Right renal pelvis (tissue), 4 donors: ENCODE data around the gene HOXA7. TPM values are rescaled to one million over a fixed set of nuclear protein-coding genes. Genes with fewer than 3 reads are reported as not detected.
A peak's percentile ranks its signal among the peaks of the same experiment; 100 is the strongest.

Source experiments
- DNase-seq, 4 donors: peaks; one replicate each; pipeline ENCODE4 v3.0.0-alpha.2; 2013; ENCODE audit warnings: low read depth in 4 of 4, low spot score in 3 of 4, missing footprints in 1 of 4
- polyA plus RNA-seq, 4 donors: library from polyadenylated mRNA; unstranded; fragments of 120-200 nt; gene quantifications; one replicate each; pipeline ENCODE4 v1.2.1, GENCODE V29; 2013; ENCODE audit not compliant: insufficient read length in 4 of 4

Gene HOXA7
- polyA plus RNA-seq, 4 donors, result 28.8 to 32.1 (median 31.2) TPM

GRCh38 chr7:27182861-27183681, 26.6 kb upstream of the HOXA7 start:
- no peak for DNase-seq

GRCh38 chr7:27182285-27182841, 25.9 kb upstream of the HOXA7 start:
- no peak for DNase-seq

GRCh38 chr7:27181795-27182275, 25.4 kb upstream of the HOXA7 start:
- DNase-seq, result no peak

GRCh38 chr7:27180431-27181420, 24.3 kb upstream of the HOXA7 start:
- DNase-seq, result no peak

- DNase-seq, result peak in 3 of 4 donors; percentile 87 to 94 (median 90)
Measured at GRCh38 chr7:27179503-27180430, 23.3 kb upstream of the HOXA7 start.

GRCh38 chr7:27179030-27179429, 22.6 kb upstream of the HOXA7 start:
- DNase-seq, result no peak

GRCh38 chr7:27178366-27178765, 21.9 kb upstream of the HOXA7 start:
- no peak for DNase-seq

GRCh38 chr7:27177795-27178320, 21.4 kb upstream of the HOXA7 start:
- DNase-seq, result no peak

- no peak for DNase-seq
Measured at GRCh38 chr7:27176962-27177794, 20.7 kb upstream of the HOXA7 start.

GRCh38 chr7:27176524-27176845, 20.0 kb upstream of the HOXA7 start:
- no peak for DNase-seq

GRCh38 chr7:27175626-27176523, 19.4 kb upstream of the HOXA7 start:
- DNase-seq, result no peak

- no peak for DNase-seq
Measured at GRCh38 chr7:27174874-27175625, 18.6 kb upstream of the HOXA7 start.

- no peak for DNase-seq
Measured at GRCh38 chr7:27173956-27174873, 17.7 kb upstream of the HOXA7 start, which contains the start of gene HOXA10. TSS of gene HOXA10 (minus strand) at chr7:27174320. CDS start at chr7:27174306, 14 bp downstream.

GRCh38 chr7:27173511-27173955, 17.1 kb upstream of the HOXA7 start:
- DNase-seq, result no peak

- peak in 1 of 4 donors; percentile 78 for DNase-seq
Measured at GRCh38 chr7:27172823-27173510, 16.5 kb upstream of the HOXA7 start.
